ENCODE measurements around the gene CHCHD6. TPM values are rescaled to one million over a fixed set of nuclear protein-coding genes. Genes with fewer than 3 reads are reported as not detected.

The CHCHD6 gene
- total RNA-seq, 8 experiments from 2014 or later, result 13.9 to 71.2 (median 45.4) TPM

GRCh38 chr3:126742057-126742456 lies 38.0 kb downstream of the CHCHD6 start:
- in situ Hi-C loops (cut with MboI; ENCODE audit: low pct_unique_long_range_greater_than_20kb in 2 of 9, low sequenced_read_pairs in 9 of 9, unreplicated experiment in 9 of 9), result loop anchor here in 1 of 9 experiments (25.0 kb wide), 1 partner anchor 820 kb away; no protein-coding TSS in a partner anchor
- Histone ChIP-seq H3K4me3 (no peak overlapping the region), H3K4me1 (replicated peaks in 1 of 2) (peaks cover 13 to 18% of the 10 kb centered on the region in 2 donors), H3K27ac (no peak overlapping the region)
- WGBS, 10 experiments, result 83 to 100% (median 100%) methylated on average over 1 to 3 of the region's 5 CpGs; no CpG with 5 or more reads in 3 of the 10 experiments
- ATAC-seq (replicated peaks in 6 of 8), result no peak

- peaks cover 16 to 20% of the 10 kb centered on the region in 2 donors for H3K4me1 ChIP-seq (replicated peaks in 1 of 2)
- in situ Hi-C loops (cut with MboI; ENCODE audit: low pct_unique_long_range_greater_than_20kb in 2 of 9, low sequenced_read_pairs in 9 of 9, unreplicated experiment in 9 of 9), result loop anchor here in 1 of 9 experiments (25.0 kb wide), 1 partner anchor 819 kb away; no protein-coding TSS in a partner anchor
- 63 to 100% (median 100%) methylated on average over 1 to 5 of the region's 5 CpGs; no CpG with 5 or more reads in 3 of the 10 experiments for WGBS, 10 experiments
- H3K4me3 ChIP-seq, result no peak overlapping the region
- H3K27ac ChIP-seq, result no peak overlapping the region
- no peak for ATAC-seq (replicated peaks in 6 of 8)
These were observed 39.3 kb downstream of the CHCHD6 start for GRCh38 chr3:126743350-126743749.

- in situ Hi-C loops (cut with MboI; ENCODE audit: low pct_unique_long_range_greater_than_20kb in 2 of 9, low sequenced_read_pairs in 9 of 9, unreplicated experiment in 9 of 9), result loop anchor here in 1 of 9 experiments (25.0 kb wide), 1 partner anchor 819 kb away; no protein-coding TSS in a partner anchor
- Histone ChIP-seq H3K4me3 (no peak overlapping the region), H3K27ac (no peak overlapping the region), H3K4me1 (replicated peaks in 1 of 2) (peaks cover 16 to 23% of the 10 kb centered on the region in 2 donors)
- no peak for ATAC-seq (replicated peaks in 6 of 8)
- WGBS, 10 experiments, result 67 to 100% (median 88%) methylated on average over 1 to 4 of the region's 5 CpGs; no CpG with 5 or more reads in 4 of the 10 experiments
These were observed 39.7 kb downstream of the CHCHD6 start for GRCh38 chr3:126743781-126744180.

GRCh38 chr3:126745760-126746394 lies 41.8 kb downstream of the CHCHD6 start:
- in situ Hi-C loops (cut with MboI; ENCODE audit: low pct_unique_long_range_greater_than_20kb in 2 of 9, low sequenced_read_pairs in 9 of 9, unreplicated experiment in 9 of 9), result loop anchor here in 1 of 9 experiments (25.0 kb wide), 1 partner anchor 816 kb away; no protein-coding TSS in a partner anchor
- no peak for ATAC-seq (replicated peaks in 6 of 8)
- Histone ChIP-seq H3K27ac (peak overlapping the region in 1 of 2 donors; percentile 23), H3K4me3 (no peak overlapping the region), H3K4me1 (replicated peaks in 1 of 2) (peaks cover 19 to 33% of the 10 kb centered on the region in 2 donors)
- WGBS, 10 experiments, result 33 to 100% (median 88%) methylated on average over 1 to 5 of the region's 6 CpGs; no CpG with 5 or more reads in 4 of the 10 experiments

- in situ Hi-C loops (cut with MboI; ENCODE audit: low pct_unique_long_range_greater_than_20kb in 2 of 9, low sequenced_read_pairs in 9 of 9, unreplicated experiment in 9 of 9), result loop anchor here in 1 of 9 experiments (25.0 kb wide), 1 partner anchor 816 kb away; no protein-coding TSS in a partner anchor
- Histone ChIP-seq H3K27ac (peak overlapping the region in 1 of 2 donors; percentile 23), H3K4me3 (no peak overlapping the region), H3K4me1 (replicated peaks in 1 of 2) (peaks cover 24 to 36% of the 10 kb centered on the region in 2 donors)
- WGBS, 10 experiments, result 79 to 100% (median 85%) methylated on average over 1 to 9 of the region's 18 CpGs; no CpG with 5 or more reads in 1 of the 10 experiments
- ATAC-seq (replicated peaks in 6 of 8), result peak in 5 of 8 experiments; percentile 86 to 92 (median 90)
These were observed 42.5 kb downstream of the CHCHD6 start for GRCh38 chr3:126746395-126747177.

- H3K4me3 ChIP-seq, result no peak overlapping the region
- ATAC-seq (replicated peaks in 6 of 8), result no peak
- H3K4me1 ChIP-seq (replicated peaks in 1 of 2), result peaks cover 32 to 37% of the 10 kb centered on the region in 2 donors
- in situ Hi-C loops (cut with MboI; ENCODE audit: low pct_unique_long_range_greater_than_20kb in 2 of 9, low sequenced_read_pairs in 9 of 9, unreplicated experiment in 9 of 9), result loop anchor here in 1 of 9 experiments (25.0 kb wide), 1 partner anchor 815 kb away; no protein-coding TSS in a partner anchor
- H3K27ac ChIP-seq, result no peak overlapping the region
- WGBS, 10 experiments, result 88 to 100% (median 92%) methylated on average over 2 to 6 of the region's 6 CpGs; no CpG with 5 or more reads in 5 of the 10 experiments
These were observed 43.7 kb downstream of the CHCHD6 start for GRCh38 chr3:126747768-126748167.

- Histone ChIP-seq H3K27ac (no peak overlapping the region), H3K4me1 (replicated peaks in 1 of 2) (peaks cover 32 to 39% of the 10 kb centered on the region in 2 donors), H3K4me3 (no peak overlapping the region)
- in situ Hi-C loops (cut with MboI; ENCODE audit: low pct_unique_long_range_greater_than_20kb in 2 of 9, low sequenced_read_pairs in 9 of 9, unreplicated experiment in 9 of 9), result loop anchor here in 1 of 9 experiments (25.0 kb wide), 1 partner anchor 813 kb away; no protein-coding TSS in a partner anchor
- WGBS, 10 experiments, result 70 to 88% (median 81%) methylated on average over 1 to 5 of the region's 5 CpGs; no CpG with 5 or more reads in 4 of the 10 experiments
- no peak for ATAC-seq (replicated peaks in 6 of 8)
These were observed 44.9 kb downstream of the CHCHD6 start for GRCh38 chr3:126748701-126749546.

- peaks cover 35 to 42% of the 10 kb centered on the region in 2 donors for H3K4me1 ChIP-seq (replicated peaks in 1 of 2)
- no peak overlapping the region for H3K27ac ChIP-seq
- 95 to 100% (median 100%) methylated on average over 2 to 3 of the region's 3 CpGs; no CpG with 5 or more reads in 5 of the 10 experiments for WGBS, 10 experiments
- H3K4me3 ChIP-seq, result no peak overlapping the region
- ATAC-seq (replicated peaks in 6 of 8), result no peak
- in situ Hi-C loops (cut with MboI; ENCODE audit: low pct_unique_long_range_greater_than_20kb in 2 of 9, low sequenced_read_pairs in 9 of 9, unreplicated experiment in 9 of 9), result loop anchor here in 1 of 9 experiments (25.0 kb wide), 1 partner anchor 813 kb away; no protein-coding TSS in a partner anchor
These were observed 45.5 kb downstream of the CHCHD6 start for GRCh38 chr3:126749547-126749875.

- Histone ChIP-seq H3K4me1 (replicated peaks in 1 of 2) (peaks cover 35 to 42% of the 10 kb centered on the region in 2 donors), H3K4me3 (no peak overlapping the region), H3K27ac (no peak overlapping the region)
- 80 to 100% (median 100%) methylated on average over 1 to 4 of the region's 8 CpGs; no CpG with 5 or more reads in 7 of the 10 experiments for WGBS, 10 experiments
- in situ Hi-C loops (cut with MboI; ENCODE audit: low pct_unique_long_range_greater_than_20kb in 2 of 9, low sequenced_read_pairs in 9 of 9, unreplicated experiment in 9 of 9), result loop anchor here in 6 of 9 experiments (10.0 to 25.0 kb wide), 6 partner anchors 212 to 812 kb away; partner anchors contain the start of gene PLXNA1 (in 1 of the 6)
- no peak for ATAC-seq (replicated peaks in 6 of 8)
These were observed 46.1 kb downstream of the CHCHD6 start for GRCh38 chr3:126749931-126750755.

- Histone ChIP-seq H3K4me1 (replicated peaks in 1 of 2) (peaks cover 35 to 42% of the 10 kb centered on the region in 2 donors), H3K4me3 (no peak overlapping the region), H3K27ac (peak overlapping the region in 1 of 2 donors; percentile 16)
- in situ Hi-C loops (cut with MboI; ENCODE audit: low pct_unique_long_range_greater_than_20kb in 2 of 9, low sequenced_read_pairs in 9 of 9, unreplicated experiment in 9 of 9), result loop anchor here in 6 of 9 experiments (10.0 to 25.0 kb wide), 5 partner anchors 212 to 712 kb away; partner anchors contain the start of gene PLXNA1 (in 1 of the 6)
- peak in 4 of 8 experiments; percentile 13 to 64 (median 40) for ATAC-seq (replicated peaks in 6 of 8)
- 0 to 92% (median 0%) methylated on average over 1 to 3 of the region's 4 CpGs; no CpG with 5 or more reads in 3 of the 10 experiments for WGBS, 10 experiments
These were observed 46.7 kb downstream of the CHCHD6 start for GRCh38 chr3:126750756-126751121.

- Histone ChIP-seq H3K27ac (no peak overlapping the region), H3K4me3 (no peak overlapping the region), H3K4me1 (replicated peaks in 1 of 2) (peaks cover 29 to 32% of the 10 kb centered on the region in 2 donors)
- in situ Hi-C loops (cut with MboI; ENCODE audit: low pct_unique_long_range_greater_than_20kb in 2 of 9, low sequenced_read_pairs in 9 of 9, unreplicated experiment in 9 of 9), result loop anchor here in 6 of 9 experiments (10.0 to 25.0 kb wide), 5 partner anchors 211 to 711 kb away; partner anchors contain the start of gene PLXNA1 (in 1 of the 6)
- peak in 6 of 8 experiments; percentile 10 to 32 (median 24) for ATAC-seq (replicated peaks in 6 of 8)
- WGBS, 10 experiments, result 43 to 81% (median 52%) methylated on average over 2 to 5 of the region's 7 CpGs; no CpG with 5 or more reads in 3 of the 10 experiments
These were observed 47.7 kb downstream of the CHCHD6 start for GRCh38 chr3:126751611-126752302.

Data from motor neuron (in vitro differentiated cells).